Coronary artery (tissue), 2 donors: Measurements from ENCODE around the gene MOGAT1.
"Not testable (repeated sequence)": the region's sequence is repeated elsewhere in the genome, so short reads cannot be mapped to it uniquely, and the experiment has no call there.

Experiments used
- DNase-seq: peaks from one replicate; pipeline ENCODE4 v3.0.0-alpha.2; 2017; ENCODE audit warnings: low spot score
- H3K27ac ChIP-seq, 2 donors: fragments of 200-600 bp; sonication (generic); one replicate each; pipeline ENCODE4 v1.5.1; 2016 to 2019
- H3K4me3 ChIP-seq: fragments of 200-600 bp; sonication (generic); 2 replicates; pipeline ENCODE4 v1.5.1; 2016; ENCODE audit warnings: mild to moderate bottlenecking, moderate library complexity
- TF ChIP-seq, protein P1 (sequence below): fragments of 200-600 bp; sonication (generic); IDR thresholded peaks from one replicate; pipeline ENCODE4 v1.5.1; 2019; ENCODE audit warnings: antibody characterized with exemption

The MOGAT1 gene

DNA sequence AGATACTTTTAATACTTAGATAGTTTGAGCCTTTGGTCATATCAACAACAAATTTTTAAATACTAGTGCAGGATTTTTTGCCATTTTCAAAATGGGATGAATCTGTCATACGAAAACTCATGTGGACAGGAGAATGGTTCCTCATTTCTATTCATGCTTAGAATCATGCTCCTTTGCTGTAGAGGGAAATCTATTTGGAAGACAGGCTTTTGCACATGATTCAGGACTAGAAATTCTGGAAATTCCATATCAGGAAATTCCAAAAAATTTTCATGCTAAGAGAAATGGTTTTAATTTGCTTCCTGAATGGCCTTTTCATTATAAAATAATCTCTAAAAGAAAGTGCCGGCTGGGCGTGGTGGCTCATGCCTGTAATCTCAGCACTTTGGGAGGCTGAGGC is 39.3 kb downstream of the MOGAT1 start:
- H3K27ac ChIP-seq, result peak overlapping the region; percentile 44 to 82
- TF ChIP-seq, protein P1, sequence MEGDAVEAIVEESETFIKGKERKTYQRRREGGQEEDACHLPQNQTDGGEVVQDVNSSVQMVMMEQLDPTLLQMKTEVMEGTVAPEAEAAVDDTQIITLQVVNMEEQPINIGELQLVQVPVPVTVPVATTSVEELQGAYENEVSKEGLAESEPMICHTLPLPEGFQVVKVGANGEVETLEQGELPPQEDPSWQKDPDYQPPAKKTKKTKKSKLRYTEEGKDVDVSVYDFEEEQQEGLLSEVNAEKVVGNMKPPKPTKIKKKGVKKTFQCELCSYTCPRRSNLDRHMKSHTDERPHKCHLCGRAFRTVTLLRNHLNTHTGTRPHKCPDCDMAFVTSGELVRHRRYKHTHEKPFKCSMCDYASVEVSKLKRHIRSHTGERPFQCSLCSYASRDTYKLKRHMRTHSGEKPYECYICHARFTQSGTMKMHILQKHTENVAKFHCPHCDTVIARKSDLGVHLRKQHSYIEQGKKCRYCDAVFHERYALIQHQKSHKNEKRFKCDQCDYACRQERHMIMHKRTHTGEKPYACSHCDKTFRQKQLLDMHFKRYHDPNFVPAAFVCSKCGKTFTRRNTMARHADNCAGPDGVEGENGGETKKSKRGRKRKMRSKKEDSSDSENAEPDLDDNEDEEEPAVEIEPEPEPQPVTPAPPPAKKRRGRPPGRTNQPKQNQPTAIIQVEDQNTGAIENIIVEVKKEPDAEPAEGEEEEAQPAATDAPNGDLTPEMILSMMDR, result no peak
- no peak for DNase-seq
- no peak overlapping the region for H3K4me3 ChIP-seq

DNA sequence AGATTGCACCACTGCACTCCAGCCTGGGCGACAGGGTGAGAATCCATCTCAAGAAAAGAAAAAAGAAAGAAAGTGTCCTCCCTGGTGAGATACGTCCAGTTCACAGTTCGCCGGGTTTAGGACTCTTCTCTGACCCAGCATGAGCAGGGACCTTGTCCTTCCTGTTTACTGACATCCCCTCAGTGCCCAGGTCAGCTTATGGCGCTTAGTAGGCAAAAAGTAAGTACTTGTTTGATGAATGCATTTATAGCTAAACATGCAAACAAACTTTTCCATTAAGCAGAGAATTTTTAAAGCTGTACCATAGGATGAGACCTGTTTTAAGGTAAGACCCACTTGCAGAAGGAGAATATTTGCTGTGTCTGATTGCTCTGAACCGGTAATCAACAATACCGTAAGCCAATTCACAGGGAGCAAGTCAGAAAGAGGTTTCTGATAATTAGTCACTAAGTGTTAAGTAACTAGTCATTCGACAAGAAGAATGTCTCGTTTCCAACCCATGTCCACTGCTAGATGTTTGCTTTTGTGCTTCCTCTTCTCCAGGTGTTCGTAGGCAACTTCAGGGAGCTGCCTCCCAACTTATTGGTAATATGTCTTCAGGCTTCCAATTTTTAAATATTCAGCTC is 40.0 kb downstream of the MOGAT1 start:
- no peak for DNase-seq
- TF ChIP-seq, protein P1, result no peak
- H3K27ac ChIP-seq, result peak overlapping the region in 1 of 2 donors; percentile 44
- no peak overlapping the region for H3K4me3 ChIP-seq

DNA sequence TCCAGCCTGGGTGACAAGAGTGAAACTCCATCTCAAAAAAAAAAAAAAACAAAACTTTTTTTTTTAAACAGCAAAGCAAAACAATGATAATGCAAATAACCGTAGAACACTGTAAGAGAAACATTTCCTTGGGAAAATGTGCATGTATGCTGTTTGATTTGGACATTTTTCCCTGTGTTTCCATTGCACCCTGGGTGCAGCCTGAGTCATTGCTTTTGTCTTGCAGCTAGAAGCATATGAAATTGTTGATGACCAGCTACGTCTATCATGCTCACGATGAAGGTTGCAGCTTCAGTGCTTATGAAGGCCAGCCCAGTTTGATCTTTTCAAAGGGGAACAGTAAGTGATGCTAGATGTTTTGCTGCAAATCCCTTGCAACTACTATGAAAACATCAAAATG is 41.5 kb downstream of the MOGAT1 start:
- Histone ChIP-seq H3K4me3 (no peak overlapping the region), H3K27ac (peak overlapping the region; percentile 84 to 87)
- DNase-seq, result no peak
- TF ChIP-seq, protein P1, result no peak

DNA sequence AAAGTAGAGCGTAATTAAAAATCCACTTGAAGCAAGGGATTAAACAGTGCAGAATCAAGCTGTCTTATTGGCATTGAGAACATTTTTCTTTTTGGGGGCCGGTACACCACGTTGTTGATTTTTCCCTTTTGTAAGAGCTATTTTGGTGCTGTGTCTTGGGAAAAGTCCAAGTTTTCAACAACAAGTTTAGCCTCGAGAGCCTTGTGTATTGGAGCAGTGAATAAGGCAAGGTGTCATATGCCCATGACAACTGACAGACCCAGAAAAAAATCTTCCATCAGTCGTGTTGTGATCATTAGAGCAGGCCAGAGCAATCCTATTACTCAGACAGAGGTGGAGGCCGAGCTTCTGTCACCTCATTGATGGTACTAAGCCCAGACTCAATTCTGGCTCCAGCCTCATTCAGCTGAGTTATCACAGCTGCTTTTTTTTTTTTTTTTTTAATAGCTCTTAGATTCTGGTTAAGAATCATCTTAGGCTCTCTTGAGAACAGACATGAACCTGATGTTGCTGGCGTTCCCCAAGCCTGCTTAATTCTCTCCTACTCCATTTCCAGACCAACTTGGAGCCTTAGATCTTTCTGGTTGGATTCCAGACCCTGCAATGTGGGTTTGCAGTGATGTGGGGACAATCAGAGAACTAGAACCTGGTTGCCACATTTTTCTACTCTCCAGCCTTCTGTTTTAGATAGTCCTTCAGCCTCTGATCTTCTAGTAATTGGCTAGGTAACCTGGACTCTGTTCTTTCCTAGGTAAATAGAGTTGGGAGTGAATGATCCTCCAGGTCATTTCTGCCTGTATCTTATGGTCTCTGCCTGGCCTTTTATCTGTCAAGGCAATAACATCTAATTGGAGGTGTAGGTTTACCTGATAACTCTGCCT is 43.1 kb downstream of the MOGAT1 start:
- no peak overlapping the region for H3K4me3 ChIP-seq
- TF ChIP-seq, protein P1, result no peak
- DNase-seq, result no peak
- H3K27ac ChIP-seq, result peak overlapping the region; percentile 84 to 87

DNA sequence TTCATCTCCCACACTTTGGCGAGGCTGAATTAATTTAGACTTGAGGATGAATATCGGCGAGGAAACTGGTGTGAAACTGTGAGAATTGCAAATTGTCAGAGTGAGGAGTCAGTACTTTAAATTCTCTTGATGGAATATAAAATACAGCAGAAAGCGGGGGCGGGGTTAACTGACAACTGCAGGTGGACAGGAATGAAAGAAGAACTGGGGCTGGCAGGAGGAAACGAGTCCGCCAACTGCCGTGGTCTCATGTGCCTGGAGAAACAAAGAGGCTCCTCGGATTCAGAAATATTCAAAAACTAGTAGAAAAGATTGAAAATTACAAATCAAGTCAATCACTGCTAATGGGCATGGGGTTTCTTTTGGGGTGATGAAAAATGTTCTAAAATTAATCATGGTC is 44.3 kb downstream of the MOGAT1 start:
- H3K4me3 ChIP-seq, result no peak overlapping the region
- TF ChIP-seq, protein P1, result no peak
- no peak for DNase-seq
- peak overlapping the region in 1 of 2 donors; percentile 84 for H3K27ac ChIP-seq

DNA sequence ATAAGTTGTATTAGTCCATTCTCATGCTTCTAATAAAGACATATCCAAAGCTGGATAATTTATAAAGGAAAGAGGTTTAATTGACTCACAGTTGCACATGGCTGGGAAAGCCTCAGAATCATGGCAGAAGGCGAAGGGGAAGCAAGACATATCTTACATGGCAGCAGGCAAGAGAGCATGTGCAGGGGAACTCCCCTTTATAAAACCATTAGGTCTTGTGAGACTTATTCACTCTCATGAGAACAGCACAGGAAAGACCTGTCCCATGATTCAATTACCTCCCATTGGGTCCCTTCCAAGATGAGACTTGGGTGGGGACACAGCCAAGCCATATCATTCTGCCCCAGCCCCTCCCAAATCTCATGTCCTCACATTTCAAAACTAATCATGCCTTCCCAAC is 48.3 kb downstream of the MOGAT1 start:
- not testable (repeated sequence) for H3K4me3 ChIP-seq, DNase-seq, H3K27ac ChIP-seq

DNA sequence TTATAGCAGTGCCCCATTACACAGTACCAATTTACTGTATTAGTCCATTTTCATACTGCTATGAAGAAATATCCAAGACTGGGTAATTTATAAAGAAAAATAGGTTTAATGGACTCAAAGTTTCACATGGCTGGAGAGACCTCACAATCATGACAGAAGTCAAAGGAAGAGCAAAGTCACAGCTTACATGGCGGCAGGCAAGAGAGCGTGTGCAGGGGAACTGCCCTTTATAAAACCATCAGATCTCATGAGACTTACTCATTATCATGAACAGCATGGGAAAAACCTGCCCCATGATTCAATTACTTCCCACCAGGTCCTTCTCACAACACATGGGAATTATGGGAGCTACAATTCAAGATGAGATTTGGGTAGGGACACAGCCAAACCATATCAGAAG is 50.1 kb downstream of the MOGAT1 start:
- DNase-seq, H3K4me3 ChIP-seq: not testable (repeated sequence)
- peak overlapping the region in 1 of 2 donors; percentile 59 for H3K27ac ChIP-seq
